ENCODE measurements around the gene AGL. TPM values are rescaled to one million over a fixed set of nuclear protein-coding genes. Genes with fewer than 3 reads are reported as not detected.

Gene AGL
- total and polyA plus RNA-seq, 10 donors: 6.3 to 28.1 (median 18.1) TPM

DNA sequence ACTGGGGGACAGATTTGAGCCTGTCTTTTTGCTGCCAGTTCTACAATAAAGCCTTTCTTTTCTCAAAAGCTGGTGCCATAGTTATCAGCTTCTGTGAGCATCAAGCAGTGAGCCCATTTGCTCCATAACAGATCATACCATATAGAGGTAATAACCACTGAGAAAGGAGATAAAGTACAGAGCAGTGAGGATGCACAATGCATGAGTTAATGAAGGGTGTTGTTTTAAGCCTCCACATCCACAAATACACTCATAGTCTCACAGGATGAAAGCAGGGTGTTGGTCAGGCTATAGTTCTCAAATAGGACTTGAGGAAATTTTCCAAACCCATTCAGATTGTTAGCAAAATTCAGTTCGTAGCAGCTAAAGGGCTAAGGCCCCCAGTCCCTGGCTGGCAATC is 94.0 kb downstream of the AGL start:
- no peak overlapping the region for H3K27ac ChIP-seq
- no peak overlapping the region for H3K4me3 ChIP-seq
- TF ChIP-seq POLR2AphosphoS5 (IDR thresholded peaks at IDR 0.05) (no peak), POLR2A (IDR thresholded peaks at IDR 0.05) (no peak), CTCF (IDR thresholded peaks at IDR 0.05 in 8 of 11, conservative IDR thresholded peaks at IDR 0.05 in 3 of 11) (no peak)
- 83 to 100% (median 84%) methylated on average over 1 of the region's 1 CpG for WGBS, 5 donors
- H3K36me3 ChIP-seq: no peaks in the 10 kb centered on the region
- no peaks in the 10 kb centered on the region for H3K4me1 ChIP-seq
- DNase-seq: no peak
- no peaks in the 10 kb centered on the region for H3K9me3 ChIP-seq
- intact Hi-C loops (cut with DNase I; ENCODE audit: low total_unique reads): no loop called here
- H3K27me3 ChIP-seq (replicated peaks in 1 of 7): no peaks in the 10 kb centered on the region

GRCh38 chr1:99945174-99945573 is 95.0 kb downstream of the AGL start:
- no peak overlapping the region for H3K4me3 ChIP-seq
- intact Hi-C loops (cut with DNase I; ENCODE audit: low total_unique reads): no loop called here
- no peak for TF ChIP-seq POLR2A (IDR thresholded peaks at IDR 0.05)
- TF ChIP-seq CTCF (IDR thresholded peaks at IDR 0.05 in 8 of 11, conservative IDR thresholded peaks at IDR 0.05 in 3 of 11): no peak
- no peak for TF ChIP-seq POLR2AphosphoS5 (IDR thresholded peaks at IDR 0.05)
- DNase-seq: no peak
- no peaks in the 10 kb centered on the region for H3K9me3 ChIP-seq
- H3K27me3 ChIP-seq (replicated peaks in 1 of 7): no peaks in the 10 kb centered on the region
- no peaks in the 10 kb centered on the region for H3K4me1 ChIP-seq
- 68 to 88% (median 86%) methylated on average over 1 of the region's 1 CpG for WGBS, 5 donors
- H3K36me3 ChIP-seq: no peaks in the 10 kb centered on the region
- no peak overlapping the region for H3K27ac ChIP-seq

DNA sequence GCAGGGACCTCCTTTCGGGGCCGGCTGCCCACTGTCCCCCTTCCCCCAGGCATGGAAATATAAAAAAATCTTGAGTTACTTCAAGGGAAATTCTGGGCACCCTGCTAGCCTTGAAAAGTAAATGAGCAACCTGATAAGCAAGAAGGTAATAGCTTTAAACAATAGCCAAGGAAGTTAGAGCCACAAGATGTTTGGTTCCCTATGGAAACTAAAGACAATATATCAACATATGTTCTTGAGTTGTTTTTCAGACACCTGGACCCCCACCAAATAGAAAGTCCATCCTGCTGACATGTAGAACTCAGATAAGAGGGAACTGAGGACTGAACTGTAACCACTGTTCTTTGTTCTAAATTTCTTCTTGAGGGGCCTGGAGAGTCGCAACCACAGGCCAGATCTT is 100.3 kb downstream of the AGL start:
- TF ChIP-seq POLR2A (IDR thresholded peaks at IDR 0.05) (no peak), POLR2AphosphoS5 (IDR thresholded peaks at IDR 0.05) (no peak), CTCF (IDR thresholded peaks at IDR 0.05 in 8 of 11, conservative IDR thresholded peaks at IDR 0.05 in 3 of 11) (no peak)
- Histone ChIP-seq H3K9me3 (peaks cover 0 to 4% (median 0%) of the 10 kb centered on the region in 8 donors), H3K36me3 (no peaks in the 10 kb centered on the region), H3K27me3 (replicated peaks in 1 of 7) (no peaks in the 10 kb centered on the region), H3K27ac (no peak overlapping the region), H3K4me3 (no peak overlapping the region), H3K4me1 (no peaks in the 10 kb centered on the region)
- DNase-seq: no peak
- WGBS, 5 donors: 74 to 88% (median 85%) methylated on average over 3 of the region's 3 CpGs
- intact Hi-C loops (cut with DNase I; ENCODE audit: low total_unique reads): no loop called here

DNA sequence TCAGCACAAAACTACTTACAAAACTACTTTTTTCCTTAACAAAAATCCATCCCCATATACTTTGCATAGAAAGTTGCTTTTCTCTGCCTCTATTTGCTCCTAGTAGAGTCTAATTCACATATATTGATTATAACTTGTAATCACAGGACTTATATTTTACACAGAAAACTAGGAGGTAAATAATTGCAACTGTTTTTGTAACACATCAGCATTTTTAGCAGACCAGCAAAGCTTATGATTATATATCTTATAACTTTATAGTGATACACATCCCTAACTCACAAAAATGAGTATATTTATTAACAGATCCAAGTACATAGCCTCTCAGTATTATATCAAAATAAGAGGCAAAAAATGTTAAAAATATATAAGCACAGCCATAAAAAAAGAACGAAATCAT is 102.4 kb downstream of the AGL start:
- Histone ChIP-seq H3K27ac (no peak overlapping the region), H3K4me3 (no peak overlapping the region), H3K36me3 (no peaks in the 10 kb centered on the region), H3K27me3 (replicated peaks in 1 of 7) (no peaks in the 10 kb centered on the region), H3K4me1 (no peaks in the 10 kb centered on the region), H3K9me3 (peaks cover 0 to 5% (median 0%) of the 10 kb centered on the region in 8 donors)
- WGBS, 5 donors: 80 to 91% (median 85%) methylated on average over 1 of the region's 1 CpG
- no peak for DNase-seq
- TF ChIP-seq CTCF (IDR thresholded peaks at IDR 0.05 in 8 of 11, conservative IDR thresholded peaks at IDR 0.05 in 3 of 11): no peak
- TF ChIP-seq POLR2AphosphoS5 (IDR thresholded peaks at IDR 0.05): no peak
- TF ChIP-seq POLR2A (IDR thresholded peaks at IDR 0.05): no peak
- intact Hi-C loops (cut with DNase I; ENCODE audit: low total_unique reads): no loop called here

Data from spleen (tissue), 11 donors.